Measurements from ENCODE around the gene FUT8.
"Not testable (repeated sequence)": the region's sequence is repeated elsewhere in the genome, so short reads cannot be mapped to it uniquely, and the experiment has no call there.

The FUT8 gene

DNA sequence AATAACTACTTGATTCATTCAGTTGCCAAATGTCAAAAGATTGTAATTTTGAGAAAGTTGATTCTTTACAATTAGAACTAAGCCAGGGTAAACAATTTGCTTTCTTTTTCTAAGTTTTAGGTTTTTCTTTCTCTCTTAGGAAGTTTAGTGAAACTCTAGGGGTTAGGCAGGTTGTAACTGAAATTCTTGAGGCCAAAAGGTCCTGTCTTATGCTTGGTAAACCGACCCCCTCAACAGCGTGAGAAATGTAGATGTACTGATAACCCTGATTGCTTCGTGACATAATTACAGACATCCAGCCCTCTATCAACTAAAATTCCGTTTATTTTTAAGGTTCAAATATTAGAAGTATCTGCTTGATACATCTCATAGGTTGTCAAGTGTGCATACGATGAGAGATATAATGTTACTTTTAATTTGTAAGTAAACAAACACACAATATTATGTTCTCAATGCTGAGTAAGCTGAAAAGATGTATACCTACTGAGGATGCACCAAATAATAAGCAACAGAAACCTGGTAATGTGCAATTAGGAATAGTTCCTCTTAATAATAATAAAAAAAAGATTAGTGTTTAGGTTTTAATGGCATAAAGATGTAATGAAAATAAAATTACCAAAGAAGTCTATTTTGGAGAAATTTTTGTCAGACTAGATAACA, 7.2 kb downstream of the FUT8 start:
- no peak for DNase-seq

DNA sequence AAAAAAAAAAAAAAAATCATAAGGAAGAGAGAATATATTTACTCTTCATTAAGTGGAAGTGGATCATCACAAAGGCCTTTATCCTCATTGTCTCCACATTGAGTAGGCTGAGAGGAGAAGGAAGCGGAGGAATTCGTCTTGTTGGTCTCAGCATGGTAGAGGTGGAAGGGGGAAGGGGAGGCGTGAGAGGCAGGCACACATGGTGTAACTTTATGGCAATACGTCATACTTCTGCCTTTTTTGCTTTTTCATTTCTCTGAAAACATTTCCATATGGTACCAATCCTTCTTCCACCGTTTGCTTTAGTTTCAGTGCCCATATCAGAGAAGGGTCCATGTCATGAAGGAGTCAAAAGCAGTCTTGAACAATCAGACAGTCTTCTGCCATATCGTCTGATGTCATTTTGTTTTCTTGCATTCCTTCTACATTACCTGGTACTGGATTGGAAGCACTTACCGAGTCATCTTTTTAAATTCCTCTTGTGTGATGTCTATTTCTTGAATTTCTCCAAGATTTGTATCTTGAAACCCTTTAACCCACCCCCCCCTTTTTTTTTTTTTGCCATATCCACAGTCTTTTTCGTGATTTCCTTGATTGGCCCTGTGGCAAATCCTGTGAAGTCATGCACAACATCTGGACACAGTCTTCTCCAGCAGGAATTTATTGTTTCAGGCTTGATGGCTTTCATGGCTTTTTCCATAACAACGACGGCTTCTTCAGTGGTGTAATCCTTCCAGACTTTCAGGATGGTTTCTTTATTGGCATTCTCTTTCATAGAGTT, 8.9 kb downstream of the FUT8 start:
- DNase-seq, result no peak

DNA sequence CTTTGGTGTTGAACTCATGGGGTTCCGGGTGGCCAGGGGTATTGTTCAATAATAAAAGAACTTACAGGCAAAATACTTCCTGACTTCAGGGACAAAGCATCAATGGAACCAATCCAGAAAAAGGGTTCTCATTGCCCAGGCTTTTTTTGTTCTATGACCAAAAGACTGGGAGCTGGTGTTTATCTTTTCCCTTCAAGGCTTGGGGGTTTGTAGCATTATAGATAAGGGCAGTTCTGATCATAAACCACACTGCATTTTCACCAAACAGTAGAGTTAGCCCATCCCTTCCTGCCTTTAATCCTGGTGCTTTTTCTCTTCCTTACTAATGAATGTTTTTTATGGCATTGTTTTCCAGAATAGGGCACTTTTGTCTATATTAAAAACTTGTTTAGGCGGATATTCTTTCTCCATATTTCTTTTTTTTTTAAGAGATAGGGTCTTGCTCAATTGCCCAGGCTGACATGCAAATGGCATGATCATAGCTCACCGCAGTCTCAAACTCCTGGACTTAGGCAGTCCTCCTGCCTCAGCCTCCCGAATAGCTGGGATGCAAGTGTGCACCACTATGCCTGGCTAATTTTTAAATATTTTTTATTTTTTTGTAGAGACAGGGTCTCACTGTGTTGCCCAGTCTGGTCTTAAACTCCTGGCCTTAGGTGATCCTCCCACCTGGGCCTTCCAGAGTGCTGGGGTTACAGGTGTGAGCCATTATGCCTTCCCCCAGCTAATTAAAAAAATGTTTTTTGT, 9.7 kb downstream of the FUT8 start:
- no peak for DNase-seq

DNA sequence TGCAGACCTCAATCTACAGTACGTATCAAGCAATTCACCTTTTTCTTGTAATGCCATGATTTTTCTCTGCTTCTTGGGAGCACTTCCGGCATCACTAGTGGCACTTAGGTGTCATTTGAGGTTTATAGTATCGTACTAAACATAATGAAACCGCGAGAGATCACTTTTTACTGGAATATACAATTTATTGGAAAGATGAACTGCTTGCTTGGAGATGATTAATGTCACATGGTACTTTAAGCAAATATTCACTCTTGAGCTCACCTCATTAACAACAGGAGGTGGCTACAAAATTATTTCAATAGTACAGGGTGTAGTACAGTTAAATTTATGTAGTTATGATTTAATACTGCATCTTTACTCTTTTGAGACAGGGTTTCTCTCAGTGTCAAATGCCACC, 11.5 kb downstream of the FUT8 start:
- DNase-seq, result no peak

DNA sequence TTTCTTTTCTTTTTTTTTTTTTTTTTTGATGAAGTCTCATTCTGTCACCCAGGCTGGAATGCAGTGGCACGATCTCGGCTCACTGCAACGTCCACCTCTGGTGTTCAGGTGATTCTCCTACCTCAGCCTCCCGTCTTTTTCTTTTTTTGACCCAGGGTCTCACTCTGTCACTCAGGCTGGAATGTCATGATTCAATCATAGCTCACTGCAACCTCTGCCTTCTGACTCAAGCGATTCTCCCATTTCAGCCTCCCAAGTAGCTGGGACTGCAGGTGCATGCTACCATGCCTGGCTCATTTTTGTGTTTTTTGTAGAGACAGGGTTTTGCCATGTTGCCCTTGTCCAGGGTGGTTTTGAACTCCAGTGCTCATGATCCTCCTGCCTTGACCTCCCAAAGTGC, 12.0 kb downstream of the FUT8 start:
- no peak for DNase-seq

DNA sequence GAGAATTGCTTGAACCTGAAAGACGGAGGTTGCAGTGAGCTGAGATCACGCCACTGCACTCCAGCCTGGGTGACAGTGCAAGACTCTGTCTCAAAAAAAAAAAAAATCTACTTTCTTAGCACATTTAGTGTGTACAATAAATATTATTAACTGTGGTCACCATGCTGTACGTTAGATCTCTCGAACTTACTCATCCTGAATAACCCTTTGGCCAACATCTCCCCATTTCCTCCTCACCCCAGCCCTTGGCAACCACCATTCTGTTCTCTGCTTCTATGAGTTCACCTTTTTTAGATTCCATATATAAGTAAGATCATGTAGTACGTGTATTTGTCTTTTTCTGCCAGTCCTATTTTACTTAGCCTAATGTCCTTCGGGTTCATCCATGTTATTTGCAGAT, 13.4 kb downstream of the FUT8 start:
- DNase-seq, result no peak

DNA sequence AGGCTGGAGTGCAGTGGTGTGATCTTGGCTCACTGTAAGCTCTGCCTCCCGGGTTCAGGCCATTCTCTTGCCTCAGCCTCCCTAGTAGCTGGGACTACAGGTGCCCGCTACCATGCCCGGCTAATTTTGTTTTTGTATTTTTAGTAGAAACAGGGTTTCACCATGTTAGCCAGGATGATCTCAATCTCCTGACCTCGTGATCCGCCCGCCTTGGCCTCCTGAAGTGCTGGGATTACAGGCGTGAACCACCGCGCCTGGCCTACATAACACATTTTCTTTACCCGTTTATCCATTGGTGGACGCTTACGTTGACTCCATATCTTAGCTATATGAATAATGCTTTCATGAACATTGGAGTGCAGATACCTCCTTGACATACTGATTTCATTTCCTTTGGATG, 14.4 kb downstream of the FUT8 start:
- not testable (repeated sequence) for DNase-seq

DNA sequence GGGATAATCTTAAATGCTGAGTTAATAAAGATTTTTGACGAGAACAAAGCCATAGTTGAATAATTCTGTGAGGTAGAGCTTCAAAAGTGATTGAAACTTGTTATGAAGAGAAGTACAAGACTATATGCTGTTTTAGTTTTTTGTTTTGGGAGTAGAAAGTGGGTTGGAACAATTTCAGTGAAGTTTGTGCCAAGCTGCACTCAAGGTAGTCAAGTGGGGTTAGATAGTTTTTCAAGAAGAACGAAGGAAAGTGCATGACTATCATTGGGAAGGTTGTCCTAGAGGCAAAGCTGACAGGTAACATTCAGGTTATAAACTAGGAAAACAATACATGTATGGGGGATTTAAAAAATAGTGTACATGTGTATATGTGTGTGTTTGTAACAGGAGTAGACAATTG, 16.2 kb downstream of the FUT8 start:
- no peak for DNase-seq

DNA sequence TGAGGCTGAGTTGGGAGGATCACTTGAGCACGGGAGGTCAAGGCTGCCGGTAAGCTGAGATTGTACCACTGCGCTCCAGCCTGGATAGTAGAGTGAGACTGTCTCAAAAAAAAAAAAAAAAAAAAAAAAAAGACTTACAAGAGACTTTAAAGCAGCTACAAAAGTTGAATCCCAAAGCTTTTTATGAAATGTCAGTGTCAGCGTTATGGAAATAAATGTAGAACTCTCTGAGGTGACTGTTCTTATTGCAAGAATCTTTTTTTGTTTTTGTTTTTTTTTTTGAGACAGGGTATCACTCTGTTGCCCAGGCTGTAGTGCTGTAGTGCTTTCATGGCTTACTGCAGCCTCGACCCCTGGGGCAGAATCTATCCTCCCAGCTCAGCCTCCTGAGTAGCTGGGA, 17.2 kb downstream of the FUT8 start:
- no peak for DNase-seq

DNA sequence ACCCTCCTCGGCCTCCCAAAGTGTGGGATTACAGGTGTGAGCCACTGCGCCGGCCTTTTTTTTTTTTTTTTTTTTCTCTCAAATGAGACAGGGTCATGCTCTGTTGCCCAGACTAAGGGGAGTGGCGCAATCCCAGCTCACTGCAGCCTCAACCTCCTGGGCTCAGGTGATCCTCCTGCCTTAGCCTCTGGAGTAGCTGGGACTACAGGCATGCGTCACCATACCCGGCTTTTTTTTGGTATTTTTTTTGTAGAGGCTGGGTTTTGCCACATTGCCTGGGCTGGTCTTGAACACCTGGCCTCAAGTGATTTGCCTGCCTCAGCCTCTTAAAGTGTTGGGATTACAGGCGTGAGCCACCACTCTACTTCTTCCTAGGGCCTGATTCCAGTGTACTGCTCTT, 18.7 kb downstream of the FUT8 start:
- DNase-seq, result no peak

DNA sequence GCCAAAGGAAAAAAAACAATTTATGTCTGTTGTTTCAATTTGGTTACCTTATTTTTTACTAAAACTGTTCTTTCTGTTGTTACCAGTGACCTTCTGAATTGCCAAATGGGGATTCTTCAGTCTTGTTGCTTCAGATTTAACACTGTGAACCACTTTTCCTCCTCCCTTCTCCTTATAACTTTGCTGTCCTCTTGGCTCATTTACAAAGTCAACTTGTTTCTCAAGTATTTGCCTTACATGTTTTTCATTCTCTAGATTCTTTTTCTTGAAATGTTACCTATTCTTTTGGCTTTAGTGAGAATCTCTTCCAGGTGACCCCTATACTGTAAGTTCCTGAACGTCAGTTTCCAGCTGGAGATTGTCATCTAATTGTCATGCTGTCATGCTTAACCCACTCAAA, 19.4 kb downstream of the FUT8 start:
- no peak for DNase-seq

DNA sequence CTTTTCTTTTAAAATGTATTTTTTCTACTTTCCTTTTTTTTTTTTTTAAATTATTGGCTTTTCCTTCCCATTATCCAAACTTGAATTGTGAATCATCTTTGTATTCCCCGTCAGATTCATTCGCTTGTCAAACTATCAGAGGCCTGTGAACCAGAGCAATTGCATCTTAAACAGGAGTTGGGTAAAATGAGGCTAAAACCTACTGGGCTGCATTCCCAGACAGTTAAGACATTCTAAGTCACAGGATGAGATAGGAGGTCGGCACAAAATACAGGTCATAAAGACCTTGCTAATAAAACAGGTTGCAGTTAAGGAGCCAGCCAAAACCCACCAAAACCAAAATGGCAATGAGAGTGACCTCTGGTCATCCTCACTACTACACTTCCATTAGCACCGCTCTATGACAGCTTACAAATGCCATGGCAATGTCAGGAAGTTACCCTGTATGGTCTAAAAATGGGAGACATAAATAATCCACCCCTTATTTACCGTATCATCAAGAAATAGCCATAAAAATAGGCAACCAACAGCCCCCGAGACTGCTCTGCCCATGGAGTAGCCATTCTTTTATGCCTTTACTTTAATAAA, 19.9 kb downstream of the FUT8 start:
- DNase-seq, result no peak

DNA sequence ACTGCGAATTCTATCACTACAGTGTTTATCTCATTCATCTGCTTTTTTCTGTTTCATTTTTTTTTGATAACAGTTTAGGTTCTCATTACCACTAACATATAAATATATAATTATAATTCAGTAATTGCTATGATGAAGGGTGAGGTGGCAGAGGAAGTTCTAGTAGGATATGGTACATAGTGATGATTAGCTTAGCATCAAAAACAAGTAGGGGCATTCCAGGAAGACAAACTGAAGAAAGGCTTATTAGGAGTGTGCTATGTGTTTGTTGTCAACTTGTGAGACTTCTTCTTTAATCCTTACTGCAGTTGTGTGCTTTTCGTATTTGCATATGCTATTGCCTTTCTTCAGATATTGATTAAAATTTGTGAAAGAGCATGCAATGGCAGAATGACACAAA, 20.6 kb downstream of the FUT8 start:
- no peak for DNase-seq

DNA sequence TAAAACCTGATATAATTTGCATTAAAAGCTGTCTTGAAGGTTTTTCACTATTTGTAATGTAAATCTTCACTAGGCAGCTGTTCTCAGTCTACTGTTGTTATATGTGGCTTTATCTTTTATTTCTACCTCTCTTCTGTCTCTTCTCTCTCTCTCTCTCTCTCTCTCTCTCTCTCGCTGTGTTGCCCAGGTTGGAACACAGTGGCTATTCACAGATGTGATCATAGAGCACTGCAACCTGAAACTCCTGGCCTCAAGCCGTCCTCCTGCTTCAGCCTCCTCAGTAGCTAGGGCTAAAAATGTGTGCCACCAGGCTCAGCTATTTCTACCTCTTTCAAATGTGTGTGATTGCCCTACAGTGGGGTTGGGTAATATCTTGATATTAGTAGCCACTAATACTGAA, 21.1 kb downstream of the FUT8 start:
- no peak for DNase-seq

DNA sequence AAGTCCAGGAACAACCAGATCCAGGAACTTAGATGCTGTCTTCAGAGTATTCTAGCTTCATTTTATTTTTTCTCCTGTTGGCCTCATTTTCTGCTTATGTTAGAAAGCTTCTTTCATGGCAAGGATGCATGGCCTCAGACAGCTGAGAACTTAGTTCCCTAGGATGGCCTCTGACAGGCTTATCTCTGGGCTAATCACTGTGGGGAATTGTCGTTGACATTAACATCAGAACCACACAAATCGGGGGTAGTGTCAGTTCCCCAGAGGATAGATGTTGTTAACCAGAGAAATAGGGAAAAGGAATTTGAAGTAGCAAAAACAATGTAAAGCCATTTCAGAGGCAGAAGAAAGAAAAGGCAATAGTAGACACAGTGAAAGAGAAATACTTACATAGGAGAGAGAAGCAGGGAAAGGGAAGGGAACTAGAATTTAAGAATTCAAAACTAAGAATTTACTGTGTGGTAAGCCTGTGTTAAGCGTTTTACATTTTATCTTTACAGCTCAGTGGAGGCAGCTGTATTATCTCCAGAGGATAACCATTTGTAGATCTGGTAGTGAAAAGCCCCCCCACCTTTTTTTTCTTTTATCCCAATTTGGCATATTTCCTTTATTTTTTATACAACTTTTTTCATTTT, 21.8 kb downstream of the FUT8 start:
- no peak for DNase-seq

DNA sequence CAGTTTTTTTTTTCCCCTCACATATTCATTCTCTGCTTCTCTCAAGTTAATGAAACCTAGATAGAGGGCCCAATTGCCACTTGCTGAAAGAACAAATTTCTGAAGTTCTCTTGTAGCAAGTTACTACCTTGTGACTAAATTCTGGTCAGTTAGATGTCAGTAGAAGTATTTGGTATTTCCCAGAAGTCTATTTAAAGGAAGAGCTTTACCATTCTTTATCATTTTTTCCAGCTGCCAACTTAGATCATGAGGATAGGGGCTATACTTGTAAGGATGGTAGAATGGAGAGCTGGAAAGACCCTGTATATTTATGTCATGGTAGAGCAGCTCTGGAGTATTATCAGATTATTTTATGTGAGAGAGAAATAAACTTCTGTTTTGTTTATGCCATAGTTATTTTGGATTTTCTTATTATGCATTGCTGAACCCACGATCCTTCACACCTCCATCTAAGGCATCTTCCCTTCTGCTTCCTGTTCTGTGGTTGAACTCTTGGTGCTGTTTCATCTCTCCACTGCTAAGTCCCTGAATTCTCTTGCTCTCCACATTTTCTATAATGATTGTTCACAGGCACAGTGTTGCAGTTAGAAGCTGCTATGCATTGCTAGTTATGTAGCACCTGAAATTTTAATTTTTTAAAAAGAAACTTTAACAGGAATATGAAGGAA, 25.9 kb downstream of the FUT8 start:
- no peak for DNase-seq

DNA sequence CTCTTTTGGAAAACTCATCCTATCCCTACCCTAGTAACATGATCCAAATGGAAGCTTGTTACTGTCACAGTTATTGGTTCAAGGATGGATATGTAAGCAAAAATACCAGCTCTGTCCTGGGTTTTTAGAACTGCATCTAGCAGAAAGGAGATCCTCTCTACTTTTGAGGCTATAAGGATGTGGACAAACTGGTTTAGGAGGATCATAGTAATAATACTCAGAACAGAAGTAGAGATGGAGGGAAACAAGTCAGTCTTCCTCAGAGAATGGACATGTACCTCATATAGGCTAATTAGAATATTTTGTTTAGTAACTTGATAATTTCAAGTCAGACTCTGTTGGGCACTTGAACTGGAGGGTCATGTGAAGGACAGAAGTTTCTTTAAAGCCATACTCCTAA, 26.6 kb downstream of the FUT8 start:
- DNase-seq, result no peak

DNA sequence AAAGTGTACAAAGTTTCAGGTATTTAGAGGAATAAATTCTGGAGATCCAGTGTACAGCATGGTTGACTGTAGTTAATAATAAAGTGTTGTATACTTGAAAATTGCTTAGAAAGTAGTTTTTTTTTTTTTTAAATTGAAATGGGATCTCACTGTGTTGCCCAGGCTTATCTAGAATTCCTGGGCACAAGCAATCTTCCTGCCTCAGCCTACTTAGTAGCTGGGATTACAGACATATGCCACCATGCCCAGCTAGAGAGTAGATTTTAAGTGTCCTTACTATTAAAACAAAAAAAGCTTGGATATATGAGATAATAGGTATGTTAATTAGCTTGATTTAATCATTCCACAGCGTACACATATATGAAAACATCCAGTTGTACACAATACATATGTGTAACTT, 27.7 kb downstream of the FUT8 start:
- DNase-seq, result no peak

DNA sequence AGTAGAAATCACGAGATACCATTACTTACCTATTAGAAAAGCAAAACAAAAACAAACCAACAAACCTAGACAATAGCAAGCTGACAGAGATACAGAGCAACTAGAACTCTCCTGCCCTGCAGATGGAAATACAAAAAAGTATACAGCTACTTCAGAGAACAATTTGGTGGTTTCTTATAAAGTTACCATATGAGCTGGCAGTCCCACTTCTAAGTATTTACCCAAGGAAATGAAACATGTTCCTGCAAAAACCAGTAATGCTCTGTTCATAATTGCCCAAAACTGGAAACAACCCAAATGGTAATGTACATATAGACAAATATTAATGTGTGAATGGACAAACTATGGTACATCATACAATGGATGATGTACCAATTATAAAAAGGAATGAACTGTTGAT, 31.7 kb downstream of the FUT8 start:
- DNase-seq, result no peak

DNA sequence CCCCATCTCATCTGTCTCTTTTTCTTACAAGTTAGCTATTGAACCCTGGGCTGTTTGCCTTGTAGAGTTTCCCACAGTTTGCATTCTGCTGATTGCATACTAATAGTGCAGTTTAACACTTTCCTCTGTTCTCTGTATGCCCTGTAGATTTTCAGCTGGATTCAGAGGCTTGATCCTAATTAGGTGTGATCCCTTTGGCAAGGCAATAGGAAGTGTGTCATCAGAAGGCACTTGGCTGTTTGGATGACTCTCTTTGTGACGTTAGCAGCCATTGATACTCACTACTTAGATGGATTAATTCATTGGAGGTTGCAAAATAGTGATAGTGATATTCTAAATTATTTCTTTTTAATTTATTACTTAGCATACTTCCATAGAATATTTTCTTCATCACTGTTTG, 33.6 kb downstream of the FUT8 start:
- no peak for DNase-seq

DNA sequence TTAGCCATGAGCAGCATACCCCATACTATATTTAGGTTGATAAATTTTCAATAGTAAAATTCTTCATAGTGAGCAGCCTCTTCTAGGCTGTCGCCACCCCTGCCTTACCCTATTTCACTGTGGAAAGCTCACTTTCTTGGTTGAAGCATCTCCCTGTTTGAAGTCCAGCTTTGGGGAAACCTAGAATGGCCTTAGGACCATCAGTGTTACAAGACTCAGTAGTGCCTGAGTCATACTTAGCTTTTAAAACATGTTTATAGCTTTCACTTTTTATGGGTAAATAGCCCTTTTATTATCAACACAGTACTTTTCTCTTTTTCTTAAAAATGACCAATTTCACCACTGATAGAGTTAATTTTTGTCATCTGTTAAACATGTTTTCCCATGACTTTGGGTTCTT, 37.1 kb downstream of the FUT8 start:
- DNase-seq, result no peak

DNA sequence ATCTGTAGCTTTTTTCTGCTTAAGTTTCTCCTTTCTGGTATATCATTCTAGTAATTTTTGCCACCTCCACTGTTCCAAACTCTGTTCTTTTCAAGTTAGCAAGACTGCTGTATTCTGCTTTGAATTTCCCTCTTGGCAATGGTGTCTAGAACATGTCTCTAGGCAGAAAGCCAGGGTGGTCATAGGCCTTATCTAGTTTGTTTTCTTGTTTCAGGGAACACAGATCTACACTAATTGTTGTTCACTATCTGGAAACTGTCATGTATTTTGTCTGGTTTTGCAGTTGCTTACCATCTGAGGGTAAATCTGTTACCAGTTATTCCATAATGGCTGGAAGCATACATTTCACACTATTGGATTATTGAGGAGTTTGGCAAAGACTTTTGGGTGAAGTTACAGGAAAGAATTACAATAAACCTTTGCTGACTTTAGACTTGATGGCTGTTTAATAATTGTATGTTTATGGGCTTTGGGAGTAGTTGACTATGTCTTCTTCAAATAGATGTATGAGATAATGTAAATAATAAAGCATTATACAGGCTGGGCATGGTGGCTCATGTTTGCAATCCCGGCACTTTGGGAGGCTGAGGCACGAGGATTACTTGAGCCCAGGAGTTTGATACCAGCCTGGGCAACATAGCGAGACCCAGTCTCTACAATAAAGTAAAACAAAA, 41.4 kb downstream of the FUT8 start:
- no peak for DNase-seq

All from T-helper 9 cell (primary cell).